Naive thymus-derived CD4-positive, alpha-beta T cell (primary cell): ENCODE data around the gene ENTREP1. TPM values are rescaled to one million over a fixed set of nuclear protein-coding genes. Genes with fewer than 3 reads are reported as not detected.
"Not testable (repeated sequence)": the region's sequence is repeated elsewhere in the genome, so short reads cannot be mapped to it uniquely, and the experiment has no call there.

Experiments used
- ATAC-seq: fragments of 150-1000 bp; cut with Tn5 transposase; 2 replicates; pipeline ENCODE4 v1.10.0; 2021; ENCODE audit warnings: mild to moderate bottlenecking, moderate library complexity
- CTCF ChIA-PET: fragments of 350-600 bp; sonication (Branson Sonifier 250); formaldehyde crosslinking; loops from one replicate; lab custom pipeline; 2021; ENCODE audit warnings: antibody characterized with exemption; lab: Charles Lee
- POLR2A ChIA-PET: fragments of 350-600 bp; sonication (Branson Sonifier 250); formaldehyde crosslinking; loops from one replicate; lab custom pipeline; 2021; ENCODE audit warnings: antibody characterized with exemption, inconsistent platforms; lab: Charles Lee
- DNase-seq, 9 donors: peaks; one replicate each; pipeline versions ENCODE4 v3.0.0 to v3.0.0-alpha.2; 2020 to 2022; ENCODE audit warnings: mixed read lengths in 1 of 9
- H3K27ac ChIP-seq: one replicate; pipeline ENCODE4 v1.7.0; 2013; ENCODE audit warnings: mild to moderate bottlenecking, low read depth, low read length, moderate library complexity
- H3K27me3 ChIP-seq, 2 donors: one replicate each; pipeline ENCODE4 v1.7.0; 2013; ENCODE audit warnings: low read length in 2 of 2, mild to moderate bottlenecking in 2 of 2, moderate library complexity in 2 of 2; ENCODE audit not compliant: control insufficient read depth in 2 of 2, insufficient read depth in 2 of 2
- H3K36me3 ChIP-seq, 3 experiments: 1 replicate in 2 of 3; 2 replicates in 1 of 3; pipeline ENCODE4 v1.7.0; 2013; ENCODE audit warnings: low read length in 3 of 3, mild to moderate bottlenecking in 3 of 3, moderate library complexity in 1 of 3; ENCODE audit not compliant: insufficient read depth in 3 of 3, control insufficient read depth in 2 of 3
- H3K4me1 ChIP-seq, 2 donors: one replicate each; pipeline ENCODE4 v1.7.0; 2013; ENCODE audit warnings: low read length in 2 of 2, mild to moderate bottlenecking in 2 of 2, moderate library complexity in 1 of 2; ENCODE audit not compliant: control insufficient read depth in 2 of 2, insufficient read depth in 2 of 2
- H3K4me3 ChIP-seq: 2 replicates; pipeline ENCODE4 v1.7.0; 2013; ENCODE audit warnings: mild to moderate bottlenecking, low read length
- H3K9me3 ChIP-seq, 3 experiments: 1 replicate in 2 of 3; 2 replicates in 1 of 3; pipeline ENCODE4 v1.7.0; 2013; ENCODE audit warnings: low read length in 3 of 3; ENCODE audit not compliant: control insufficient read depth in 2 of 3
- H3K27ac Mint-ChIP-seq, 9 donors: one replicate each; pipeline ENCODE4 v1.8.0; 2020 to 2022; ENCODE audit warnings: mixed read lengths in 9 of 9, mild to moderate bottlenecking in 8 of 9, moderate library complexity in 5 of 9, inconsistent platforms in 2 of 9
- H3K27me3 Mint-ChIP-seq, 5 donors: one replicate each; pipeline ENCODE4 v1.8.0; 2021 to 2022; ENCODE audit warnings: mixed read lengths in 5 of 5, mild to moderate bottlenecking in 1 of 5
- H3K36me3 Mint-ChIP-seq, 5 donors: one replicate each; pipeline ENCODE4 v1.8.0; 2020 to 2022; ENCODE audit warnings: mixed read lengths in 5 of 5, mild to moderate bottlenecking in 3 of 5, inconsistent platforms in 1 of 5
- H3K4me1 Mint-ChIP-seq, 7 donors: one replicate each; pipeline ENCODE4 v1.8.0; 2020 to 2022; ENCODE audit warnings: mixed read lengths in 7 of 7, mild to moderate bottlenecking in 3 of 7, inconsistent platforms in 1 of 7
- H3K4me3 Mint-ChIP-seq, 10 donors: one replicate each; pipeline ENCODE4 v1.8.0; 2020 to 2022; ENCODE audit warnings: mild to moderate bottlenecking in 10 of 10, mixed read lengths in 10 of 10, moderate library complexity in 6 of 10, inconsistent platforms in 2 of 10
- H3K9me3 Mint-ChIP-seq, 11 donors: one replicate each; pipeline ENCODE4 v1.8.0; 2020 to 2022; ENCODE audit warnings: mixed read lengths in 11 of 11, mild to moderate bottlenecking in 4 of 11, inconsistent platforms in 1 of 11, moderate library complexity in 1 of 11
- intact Hi-C, 2 donors: fragments of 100-400 bp; cut with micrococcal nuclease; formaldehyde crosslinking; loops; one replicate each; pipeline ENCODE4 v1.15.1; 2023
- polyA plus RNA-seq, 2 donors: library from polyadenylated mRNA; unstranded; fragments of 300-500 nt; fragmentation: Illumina TruSeq; gene quantifications; one replicate each; pipeline ENCODE4 v1.2.3, GENCODE V29; 2021
- total RNA-seq, 6 experiments: library from RNA in 5 of 6; stranded (reverse) in 5 of 6; gene quantifications; 1 replicate in 5 of 6; 2 replicates in 1 of 6; pipeline ENCODE4 v1.2.3 and lab custom pipeline; 2021 to 2026

ENTREP1 gene
- total and polyA plus RNA-seq, 7 experiments from 2014 or later = not detected

- Histone ChIP-seq H3K27me3 (no peaks in the 10 kb centered on the region), H3K9me3 (no peaks in the 10 kb centered on the region), H3K36me3 (no peaks in the 10 kb centered on the region), H3K27ac (no peak overlapping the region), H3K4me3 (no peak overlapping the region), H3K4me1 (no peaks in the 10 kb centered on the region)
- Mint-ChIP-seq H3K27ac (no peak overlapping the region), H3K4me1 (no peaks in the 10 kb centered on the region), H3K27me3 (peaks cover 1 to 14% (median 6%) of the 10 kb centered on the region in 5 donors), H3K9me3 (no peaks in the 10 kb centered on the region), H3K36me3 (no peaks in the 10 kb centered on the region), H3K4me3 (no peak overlapping the region)
- DNase-seq = no peak
- no peak for ATAC-seq
- intact Hi-C loops = no loop called here
- ChIA-PET CTCF (no interaction called here), POLR2A (no interaction called here)
Observed at GRCh38 chr9:69393425-69393824, 68.4 kb downstream of the ENTREP1 start.

DNA sequence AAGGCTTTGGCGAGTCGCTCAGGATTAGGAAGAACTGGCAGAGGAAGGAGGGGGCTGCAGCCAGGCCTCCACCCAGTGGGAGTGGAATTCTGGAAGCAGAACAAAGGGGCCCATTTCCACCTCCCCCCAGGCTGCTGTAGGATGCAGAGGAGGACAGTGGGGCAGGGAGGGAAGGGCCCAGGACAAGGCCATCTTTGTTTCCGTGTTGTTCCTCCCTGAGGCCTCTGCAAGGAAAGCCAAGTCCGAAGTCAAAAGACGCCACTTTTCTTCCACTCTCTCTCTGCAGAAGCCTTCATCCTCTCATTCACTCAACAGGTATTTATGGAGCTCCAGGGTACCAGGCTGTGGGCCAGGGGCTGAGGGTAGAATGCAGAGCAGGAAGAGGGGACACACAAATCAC lies 70.7 kb downstream of the ENTREP1 start:
- Histone ChIP-seq H3K27ac (no peak overlapping the region), H3K27me3 (no peaks in the 10 kb centered on the region), H3K36me3 (no peaks in the 10 kb centered on the region), H3K9me3 (no peaks in the 10 kb centered on the region), H3K4me3 (no peak overlapping the region), H3K4me1 (no peaks in the 10 kb centered on the region)
- ATAC-seq = no peak
- POLR2A ChIA-PET = no interaction called here
- intact Hi-C loops = no loop called here
- no peaks in the 10 kb centered on the region for H3K36me3 Mint-ChIP-seq
- CTCF ChIA-PET = no interaction called here
- no peak overlapping the region for H3K4me3 Mint-ChIP-seq
- H3K27me3 Mint-ChIP-seq = peaks cover 1 to 10% (median 4%) of the 10 kb centered on the region in 5 donors
- H3K9me3 Mint-ChIP-seq = peaks cover 0 to 1% (median 0%) of the 10 kb centered on the region in 11 donors
- H3K4me1 Mint-ChIP-seq = no peaks in the 10 kb centered on the region
- DNase-seq = no peak
- H3K27ac Mint-ChIP-seq = no peak overlapping the region

DNA sequence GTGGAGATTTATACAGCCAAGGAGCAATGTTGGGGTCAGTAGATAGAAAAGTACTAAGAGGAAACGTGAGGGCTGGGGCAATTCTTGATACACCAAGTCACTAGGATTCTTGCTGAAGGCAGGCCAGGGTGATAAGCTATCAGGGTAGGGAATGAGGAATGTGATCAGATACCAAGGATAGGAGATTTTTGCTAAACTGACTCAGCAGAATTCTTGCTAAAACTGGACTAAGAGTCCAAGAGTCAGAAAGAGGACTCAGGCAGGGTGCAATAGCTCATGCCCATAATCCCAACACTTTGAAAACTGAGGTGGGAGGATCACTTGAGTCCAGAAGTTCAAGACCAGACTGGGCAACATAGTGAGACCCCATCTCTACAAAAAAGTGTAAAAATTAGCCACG lies 71.7 kb downstream of the ENTREP1 start:
- POLR2A ChIA-PET = no interaction called here
- no peaks in the 10 kb centered on the region for H3K36me3 Mint-ChIP-seq
- intact Hi-C loops = no loop called here
- CTCF ChIA-PET = no interaction called here
- H3K27me3 Mint-ChIP-seq = peaks cover 0 to 11% (median 4%) of the 10 kb centered on the region in 5 donors
- H3K27ac Mint-ChIP-seq = no peak overlapping the region
- Histone ChIP-seq H3K27ac (no peak overlapping the region), H3K4me3 (no peak overlapping the region), H3K36me3 (no peaks in the 10 kb centered on the region), H3K27me3 (no peaks in the 10 kb centered on the region), H3K9me3 (no peaks in the 10 kb centered on the region), H3K4me1 (no peaks in the 10 kb centered on the region)
- H3K9me3 Mint-ChIP-seq = peaks cover 0 to 4% (median 0%) of the 10 kb centered on the region in 11 donors
- no peak overlapping the region for H3K4me3 Mint-ChIP-seq
- ATAC-seq (no peak), DNase-seq (no peak)
- H3K4me1 Mint-ChIP-seq = no peaks in the 10 kb centered on the region

DNA sequence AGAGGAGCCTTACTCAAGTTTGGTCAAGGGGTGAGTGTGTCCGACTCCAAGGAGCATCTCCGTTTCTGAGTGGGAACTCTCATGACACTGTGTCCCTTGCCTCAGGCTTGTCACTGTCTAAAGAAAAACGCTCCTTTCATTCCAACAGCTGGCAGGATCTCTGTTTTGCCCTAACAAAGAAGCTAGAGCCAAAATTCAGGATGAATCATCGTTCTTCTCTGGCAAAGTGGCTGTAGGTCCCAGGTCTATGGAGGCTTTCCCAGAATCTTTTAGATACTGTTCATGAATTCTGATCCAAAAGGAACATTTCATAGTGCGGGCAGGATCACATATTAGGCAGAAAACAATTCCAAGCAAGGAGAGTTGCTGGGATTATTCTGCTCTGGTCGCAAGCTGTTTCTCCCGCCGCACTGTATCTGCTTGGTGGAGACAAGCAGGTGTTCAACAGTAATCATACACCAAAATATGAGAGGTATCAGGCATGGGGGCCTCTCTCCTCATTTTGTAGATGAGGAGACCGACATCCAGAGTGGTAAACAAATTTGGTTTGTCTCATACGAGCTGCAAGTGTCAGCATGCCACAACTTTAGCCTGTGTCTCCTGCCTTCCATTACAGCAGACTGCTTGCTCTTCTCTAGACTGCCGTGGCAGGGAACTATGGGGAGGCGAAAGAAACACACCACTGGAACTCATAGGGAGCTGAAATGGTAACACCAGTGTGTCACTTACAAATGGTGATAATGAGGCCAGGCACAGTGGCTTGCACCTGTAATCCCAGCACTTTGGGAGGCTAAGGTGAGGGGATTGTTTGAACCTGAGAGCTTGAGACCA lies 72.6 kb downstream of the ENTREP1 start:
- H3K36me3 ChIP-seq = no peaks in the 10 kb centered on the region
- Mint-ChIP-seq H3K4me1 (no peaks in the 10 kb centered on the region), H3K9me3 (peaks cover 0 to 6% (median 0%) of the 10 kb centered on the region in 11 donors), H3K27me3 (peaks cover 0 to 9% (median 4%) of the 10 kb centered on the region in 5 donors), H3K27ac (no peak overlapping the region), H3K36me3 (no peaks in the 10 kb centered on the region), H3K4me3 (no peak overlapping the region)
- ChIA-PET POLR2A (no interaction called here), CTCF (no interaction called here)
- no peak for DNase-seq
- no peak overlapping the region for H3K4me3 ChIP-seq
- intact Hi-C loops = no loop called here
- no peak overlapping the region for H3K27ac ChIP-seq
- H3K9me3 ChIP-seq = no peaks in the 10 kb centered on the region
- ATAC-seq = no peak
- H3K27me3 ChIP-seq = no peaks in the 10 kb centered on the region
- H3K4me1 ChIP-seq = no peaks in the 10 kb centered on the region

GRCh38 chr9:69400470-69400869 lies 75.5 kb downstream of the ENTREP1 start:
- DNase-seq (no peak), ATAC-seq (no peak)
- Mint-ChIP-seq H3K27me3 (peaks cover 6 to 18% (median 9%) of the 10 kb centered on the region in 5 donors), H3K27ac (no peak overlapping the region), H3K4me1 (no peaks in the 10 kb centered on the region), H3K4me3 (no peak overlapping the region), H3K9me3 (peaks cover 0 to 6% (median 0%) of the 10 kb centered on the region in 11 donors), H3K36me3 (no peaks in the 10 kb centered on the region)
- H3K27ac ChIP-seq = no peak overlapping the region
- intact Hi-C loops = no loop called here
- ChIA-PET CTCF (no interaction called here), POLR2A (no interaction called here)
- no peaks in the 10 kb centered on the region for H3K36me3 ChIP-seq
- H3K4me1 ChIP-seq = no peaks in the 10 kb centered on the region
- H3K4me3 ChIP-seq = no peak overlapping the region
- no peaks in the 10 kb centered on the region for H3K27me3 ChIP-seq
- H3K9me3 ChIP-seq = no peaks in the 10 kb centered on the region

GRCh38 chr9:69409936-69410335 lies 84.9 kb downstream of the ENTREP1 start:
- H3K27me3 Mint-ChIP-seq = peaks cover 0 to 13% (median 7%) of the 10 kb centered on the region in 5 donors
- H3K4me1 Mint-ChIP-seq, ATAC-seq, H3K36me3 ChIP-seq, DNase-seq, H3K27ac ChIP-seq, H3K27ac Mint-ChIP-seq, H3K4me1 ChIP-seq, POLR2A ChIA-PET, intact Hi-C loops, H3K9me3 ChIP-seq, H3K9me3 Mint-ChIP-seq, CTCF ChIA-PET, H3K4me3 ChIP-seq, H3K36me3 Mint-ChIP-seq, H3K4me3 Mint-ChIP-seq, H3K27me3 ChIP-seq: not testable (repeated sequence)

GRCh38 chr9:69411246-69411645 lies 86.2 kb downstream of the ENTREP1 start:
- Histone ChIP-seq H3K4me1 (no peaks in the 10 kb centered on the region), H3K36me3 (no peaks in the 10 kb centered on the region), H3K27me3 (no peaks in the 10 kb centered on the region), H3K9me3 (no peaks in the 10 kb centered on the region), H3K27ac (no peak overlapping the region), H3K4me3 (no peak overlapping the region)
- ChIA-PET CTCF (no interaction called here), POLR2A (no interaction called here)
- Mint-ChIP-seq H3K36me3 (no peaks in the 10 kb centered on the region), H3K4me3 (no peak overlapping the region), H3K27me3 (peaks cover 0 to 13% (median 7%) of the 10 kb centered on the region in 5 donors), H3K27ac (no peak overlapping the region), H3K9me3 (peaks cover 0 to 1% (median 0%) of the 10 kb centered on the region in 11 donors), H3K4me1 (peaks cover 0 to 2% (median 0%) of the 10 kb centered on the region in 7 donors)
- intact Hi-C loops = no loop called here
- DNase-seq = no peak
- ATAC-seq = no peak
